NK-92 (cell line): ENCODE measurements around the gene PIM1.

Source experiments
- DNase-seq: peaks from one replicate; lab custom pipeline; 2025; ENCODE audit not compliant: unreplicated experiment; lab: John Stamatoyannopoulos, UW

The PIM1 gene

DNA sequence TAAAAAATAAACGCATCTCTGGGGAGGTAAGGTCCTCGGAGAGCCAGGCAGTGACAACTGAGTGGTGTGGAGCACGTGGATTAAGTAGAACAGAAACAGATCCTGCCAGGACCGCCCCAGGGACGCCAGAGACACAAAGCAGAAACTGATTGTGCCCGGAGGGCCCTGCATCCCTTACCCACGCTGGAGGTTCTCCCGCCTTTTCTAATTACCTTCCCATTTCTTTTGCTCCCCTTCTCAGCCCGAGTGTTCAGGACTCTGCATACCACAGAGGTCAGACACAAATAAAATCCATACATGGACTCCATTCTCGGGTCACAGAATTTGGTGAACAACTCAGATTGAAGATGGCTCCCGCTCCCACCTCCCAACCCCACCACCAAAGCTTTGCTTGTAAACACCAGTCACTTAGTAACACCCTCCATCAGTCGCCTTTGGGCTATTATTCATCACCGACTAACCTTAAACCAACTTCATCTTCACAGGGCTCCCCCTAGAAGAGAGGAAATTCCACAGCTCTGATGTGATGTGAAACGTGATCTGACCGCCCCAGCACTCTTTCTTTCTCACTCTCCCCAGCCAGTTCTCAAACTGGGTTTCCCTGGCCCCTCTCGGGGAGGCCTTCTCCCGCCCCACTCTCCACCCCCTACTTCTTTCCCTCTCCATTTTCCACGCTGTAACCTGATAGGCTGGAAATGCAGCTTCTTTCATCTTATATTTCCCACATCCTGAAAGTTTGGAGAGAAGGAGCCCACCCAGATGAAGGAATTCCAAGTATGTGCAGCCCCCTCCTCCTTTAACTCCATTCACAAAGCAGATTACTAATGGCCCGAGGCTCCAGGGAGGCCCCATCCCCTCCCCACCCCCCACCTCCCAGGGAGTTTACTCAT is 32.5 kb upstream of the PIM1 start:
- DNase-seq, result no peak

DNA sequence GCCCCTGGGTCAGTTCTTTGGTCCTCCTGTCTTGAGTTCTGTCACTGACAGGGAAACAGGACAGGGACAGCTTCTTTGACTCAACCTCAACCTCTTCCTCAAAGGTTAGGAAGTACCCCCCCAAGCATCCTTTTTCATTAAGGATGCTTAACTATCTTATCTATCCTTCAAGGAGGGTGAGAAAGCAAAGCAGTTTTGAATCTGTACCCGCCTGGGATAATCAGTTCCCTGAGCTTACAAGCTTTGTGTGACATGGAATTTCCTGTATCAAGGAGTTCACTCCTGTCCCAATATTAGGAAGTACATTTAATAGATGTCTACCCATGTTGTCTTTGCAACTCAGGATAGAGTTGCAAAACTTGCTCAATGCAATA is 31.1 kb upstream of the PIM1 start:
- no peak for DNase-seq

DNA sequence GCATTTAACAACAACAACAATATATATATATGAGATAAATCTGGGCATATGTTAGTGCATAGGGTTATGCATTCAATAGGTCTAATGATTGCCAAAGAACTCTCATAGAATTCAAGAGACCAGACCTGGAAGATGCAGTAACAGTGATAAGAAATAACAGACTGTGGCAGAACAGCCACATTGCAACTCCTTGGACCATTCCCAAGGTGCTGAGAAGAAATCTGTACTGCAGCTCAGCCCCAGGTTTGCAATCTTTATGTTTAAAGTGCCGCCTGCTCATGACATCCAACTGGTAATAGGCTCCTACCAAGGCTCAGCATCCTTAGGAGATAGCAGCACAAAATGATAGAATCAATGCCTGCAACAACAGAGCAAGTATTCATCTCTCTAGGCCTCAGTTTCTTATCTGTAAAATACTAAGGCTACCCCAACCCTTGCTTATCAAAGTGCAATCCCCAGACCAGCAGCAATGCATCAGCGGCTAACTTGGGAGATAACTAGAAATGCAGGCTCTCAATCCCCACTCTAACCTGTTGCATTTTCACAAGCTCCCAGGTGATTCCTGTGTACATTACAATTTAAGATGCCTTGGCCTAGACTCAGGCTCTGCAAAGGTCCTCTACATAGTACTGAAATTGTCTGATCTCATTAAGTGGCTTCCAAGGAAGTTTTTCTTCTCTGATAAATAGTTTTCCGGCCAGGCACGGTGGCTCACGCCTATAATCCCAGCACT is 30.6 kb upstream of the PIM1 start:
- no peak for DNase-seq

DNA sequence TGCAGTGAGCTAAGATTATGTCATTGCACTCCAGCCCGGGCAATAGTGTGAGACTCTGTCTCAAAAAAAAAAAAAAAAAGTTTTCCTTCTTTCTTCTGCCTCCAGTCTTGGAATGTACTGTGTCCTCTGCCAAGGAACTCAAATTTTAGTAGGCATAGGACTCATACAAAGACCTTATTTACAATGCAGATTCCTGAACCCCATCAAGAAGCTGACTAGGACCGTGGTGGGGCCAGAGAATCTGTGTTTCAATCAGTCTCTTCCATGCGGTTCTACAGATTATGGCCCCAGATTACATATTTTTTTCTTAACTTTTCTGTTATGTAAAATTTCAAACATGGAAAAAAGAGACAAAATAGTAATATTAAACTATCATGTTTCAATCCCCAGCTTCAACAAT is 29.8 kb upstream of the PIM1 start:
- DNase-seq, result no peak

DNA sequence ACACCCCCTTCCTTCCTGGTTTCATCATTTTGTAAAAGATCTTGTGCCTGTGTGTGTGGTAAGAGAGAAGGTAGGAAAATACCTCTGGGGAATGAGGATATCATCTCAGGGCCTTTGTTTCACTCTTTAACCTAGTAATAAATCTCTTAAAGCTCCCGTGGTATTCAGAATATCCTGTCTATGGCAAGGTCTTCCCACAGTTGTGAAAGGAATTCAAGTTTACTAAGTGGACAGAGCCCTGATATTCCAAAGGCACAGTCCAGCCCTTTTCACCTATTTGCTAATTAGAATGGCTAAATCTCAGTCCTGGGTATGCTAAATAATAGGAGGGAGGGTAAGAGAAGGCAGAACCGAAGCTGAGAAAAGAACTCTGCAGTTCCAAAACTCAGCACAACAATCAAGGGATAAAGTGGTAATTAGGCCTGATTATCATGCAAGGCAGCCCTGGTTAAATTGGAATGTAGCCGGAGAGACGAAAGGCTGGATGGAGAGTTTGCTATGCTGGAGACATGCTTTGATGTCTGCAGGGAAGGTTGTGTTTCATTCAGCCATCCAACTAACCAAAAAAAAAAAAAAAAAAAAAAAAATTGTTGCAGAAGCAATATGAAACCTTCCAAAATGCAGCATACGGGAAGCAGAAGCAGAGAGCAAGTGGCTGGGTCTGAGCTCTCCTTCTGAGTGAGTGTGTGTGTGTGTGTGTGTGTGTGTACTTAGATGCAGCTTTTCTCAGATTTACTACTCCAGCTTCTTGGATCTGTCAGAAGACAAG is 28.5 kb upstream of the PIM1 start:
- no peak for DNase-seq

DNA sequence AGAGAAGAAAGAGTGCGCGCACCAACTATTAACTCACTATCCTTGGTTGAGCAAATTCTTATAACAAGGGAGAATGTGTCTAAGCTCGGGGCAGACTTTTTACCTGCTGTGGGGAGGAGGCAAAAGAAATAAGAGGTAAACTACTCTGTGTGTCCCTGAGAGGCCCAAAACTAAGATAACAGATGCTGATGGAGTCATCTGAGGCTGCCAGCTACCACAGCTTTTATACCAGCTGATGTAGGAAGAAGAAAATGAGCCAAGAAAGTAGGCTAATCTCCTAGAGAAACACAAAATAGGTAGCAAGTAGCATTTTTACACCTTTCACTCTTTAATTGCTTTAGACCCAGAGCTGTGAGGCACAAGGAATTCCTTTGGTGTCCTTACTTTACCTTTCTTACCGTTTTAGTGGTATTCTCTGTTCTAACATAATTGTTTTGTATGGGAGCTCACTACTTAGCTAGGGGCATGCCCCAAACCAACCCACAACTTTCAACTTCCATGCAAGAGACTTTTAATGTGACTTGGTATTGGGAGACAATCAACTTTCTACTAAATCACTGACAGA is 27.8 kb upstream of the PIM1 start:
- DNase-seq, result no peak

DNA sequence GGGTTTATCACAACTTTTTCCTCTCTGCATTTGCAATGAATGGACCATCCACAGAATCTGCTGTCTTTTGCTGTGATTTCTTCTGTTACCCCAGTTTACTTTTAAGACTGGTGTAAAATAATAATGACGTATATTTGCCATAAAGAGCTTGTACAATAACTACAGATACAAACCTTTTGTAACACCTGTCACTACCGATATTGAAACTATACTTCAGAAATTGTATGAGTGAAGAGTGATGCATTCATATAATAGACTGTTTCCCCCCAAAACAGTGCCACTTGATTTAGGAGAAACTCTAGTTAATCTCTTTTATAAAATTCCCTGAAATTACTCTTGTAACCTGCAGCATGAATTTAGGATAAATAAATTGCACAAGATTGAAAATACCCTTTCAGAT is 26.4 kb upstream of the PIM1 start:
- DNase-seq, result no peak

DNA sequence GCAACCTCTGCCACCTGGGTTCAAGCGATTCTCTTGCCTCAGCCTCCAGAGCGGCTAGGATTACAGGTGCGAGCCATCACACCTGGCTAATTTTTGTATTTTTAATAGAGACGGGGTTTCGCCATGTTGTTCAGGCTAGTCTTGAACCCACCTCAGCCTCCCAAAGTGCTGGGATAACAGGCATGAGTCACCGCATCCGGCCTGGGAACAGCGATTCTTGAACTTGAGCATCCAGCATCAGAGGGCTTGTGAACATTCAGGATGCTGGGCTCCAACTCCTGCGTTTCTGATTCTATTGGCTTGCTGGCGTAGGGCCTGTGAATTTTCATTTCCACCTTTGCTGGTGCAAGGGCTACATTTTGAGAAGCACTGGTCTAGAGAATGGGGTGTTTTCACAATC is 24.5 kb upstream of the PIM1 start:
- DNase-seq, result no peak

DNA sequence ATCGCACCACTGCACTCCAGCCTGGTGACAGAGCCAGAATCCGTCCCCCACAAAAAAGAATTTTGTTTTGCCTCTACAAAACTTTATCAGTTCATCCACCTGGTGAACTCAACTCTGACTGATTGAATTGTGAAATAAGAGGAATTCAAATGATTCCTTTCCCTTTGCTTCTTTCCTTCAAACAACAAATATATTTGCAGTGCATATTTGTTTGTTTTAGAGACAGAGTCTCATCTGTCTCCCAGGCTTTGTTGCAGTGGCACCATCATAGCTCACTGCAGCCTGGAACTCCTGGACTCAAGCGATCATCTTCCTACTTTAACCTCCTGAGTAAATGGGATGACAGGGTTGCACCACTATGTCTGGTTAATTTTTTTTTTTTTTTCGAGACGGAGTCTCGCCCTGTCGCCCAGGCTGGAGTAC is 23.2 kb upstream of the PIM1 start:
- no peak for DNase-seq

DNA sequence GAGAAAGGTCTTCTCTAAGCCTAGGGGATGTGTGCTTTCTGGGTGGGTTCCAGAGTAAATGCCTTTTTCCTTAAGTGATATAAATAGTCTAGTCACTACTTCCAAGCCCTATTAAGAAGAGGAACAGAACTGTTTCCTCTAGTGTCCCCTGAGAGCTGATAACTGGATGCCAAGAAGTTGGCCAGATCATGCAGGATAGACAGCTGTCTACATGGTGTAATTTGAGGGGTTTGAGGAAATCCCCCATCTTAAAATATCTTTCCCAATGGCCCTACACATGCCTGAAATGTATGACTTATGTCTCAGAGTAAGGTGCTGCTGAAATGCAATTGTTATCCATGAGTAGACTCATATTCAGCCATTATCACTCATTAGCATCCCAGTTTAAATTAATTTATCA is 20.2 kb upstream of the PIM1 start:
- no peak for DNase-seq

DNA sequence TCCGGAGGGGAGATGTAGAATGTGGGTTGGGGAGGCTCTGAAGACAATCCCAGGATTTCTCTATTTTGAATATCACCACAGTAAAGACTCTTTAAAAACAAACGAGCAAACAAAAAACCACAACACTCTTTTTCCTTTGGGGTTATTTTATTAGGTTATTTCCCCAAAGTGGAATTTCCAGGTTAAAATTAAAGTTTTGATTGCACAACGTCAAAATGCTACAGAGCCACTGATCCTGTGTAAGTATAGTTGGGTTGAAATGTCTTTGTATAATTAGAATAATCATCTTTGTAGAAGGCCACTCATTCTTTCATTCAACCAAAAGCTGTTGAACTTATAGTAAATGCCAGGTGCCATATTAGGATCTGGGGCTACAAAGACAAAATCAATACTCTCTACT is 19.6 kb upstream of the PIM1 start:
- DNase-seq, result no peak

DNA sequence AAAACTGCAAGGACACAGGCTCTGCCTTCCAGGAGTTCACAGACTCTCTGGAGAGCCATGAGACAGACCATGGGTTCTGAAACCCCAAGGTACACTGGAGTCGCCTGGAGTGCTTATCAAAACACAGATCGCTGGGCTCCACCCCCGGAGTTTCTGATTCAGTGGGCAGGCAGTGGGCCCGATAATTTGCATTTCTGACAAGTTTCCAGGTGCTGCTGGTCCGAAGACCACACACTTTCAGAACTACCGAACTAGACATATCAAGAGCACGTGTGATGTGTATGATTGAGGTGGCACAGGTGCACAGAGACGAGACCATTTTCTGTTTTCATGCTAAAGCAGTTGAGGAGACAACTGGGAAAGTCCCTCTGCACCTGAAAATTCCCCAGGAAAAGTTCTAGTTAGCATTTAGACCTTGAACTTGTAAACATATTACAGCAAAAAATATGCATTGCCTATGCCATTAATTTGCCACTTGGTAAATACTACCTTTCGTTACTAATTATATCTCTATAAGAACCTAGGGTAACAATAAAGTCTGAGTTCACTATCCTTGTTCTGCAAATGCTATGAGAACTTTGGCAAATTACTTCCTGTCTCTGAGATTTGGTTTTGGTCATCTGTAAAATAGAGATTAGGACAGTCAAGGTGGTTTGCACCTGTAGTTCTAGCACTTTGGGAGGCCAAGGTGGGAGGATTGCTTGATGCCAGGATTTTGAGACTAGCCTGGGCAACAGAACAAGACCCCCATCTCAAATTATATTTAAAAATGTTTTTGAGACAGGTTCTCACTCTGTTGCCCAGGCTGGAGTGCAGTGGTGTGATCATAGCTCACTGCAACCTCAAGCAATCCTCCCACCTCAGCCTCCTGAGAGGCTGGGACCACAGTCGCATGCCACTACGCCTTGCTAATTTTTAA is 14.3 kb upstream of the PIM1 start:
- DNase-seq, result no peak

DNA sequence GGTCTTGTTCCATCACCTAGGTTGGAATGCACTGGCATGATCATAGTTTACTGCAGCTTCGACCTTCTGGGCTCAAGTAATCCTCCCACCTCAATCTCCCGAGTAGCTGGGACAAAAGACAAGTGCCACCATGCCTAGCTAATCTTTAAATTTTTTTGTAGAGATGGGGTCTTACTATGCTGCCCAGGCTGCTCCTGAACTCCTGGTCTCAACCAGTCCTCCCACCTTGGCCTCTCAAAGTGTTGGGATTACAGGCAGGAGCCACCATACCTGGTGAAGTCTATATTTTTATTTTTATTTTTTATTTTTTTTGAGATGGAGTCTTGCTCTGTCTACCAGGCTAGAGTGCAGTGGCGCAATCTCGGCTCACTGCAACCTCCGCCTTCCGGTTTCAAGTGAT is 11.4 kb upstream of the PIM1 start:
- DNase-seq, result no peak

DNA sequence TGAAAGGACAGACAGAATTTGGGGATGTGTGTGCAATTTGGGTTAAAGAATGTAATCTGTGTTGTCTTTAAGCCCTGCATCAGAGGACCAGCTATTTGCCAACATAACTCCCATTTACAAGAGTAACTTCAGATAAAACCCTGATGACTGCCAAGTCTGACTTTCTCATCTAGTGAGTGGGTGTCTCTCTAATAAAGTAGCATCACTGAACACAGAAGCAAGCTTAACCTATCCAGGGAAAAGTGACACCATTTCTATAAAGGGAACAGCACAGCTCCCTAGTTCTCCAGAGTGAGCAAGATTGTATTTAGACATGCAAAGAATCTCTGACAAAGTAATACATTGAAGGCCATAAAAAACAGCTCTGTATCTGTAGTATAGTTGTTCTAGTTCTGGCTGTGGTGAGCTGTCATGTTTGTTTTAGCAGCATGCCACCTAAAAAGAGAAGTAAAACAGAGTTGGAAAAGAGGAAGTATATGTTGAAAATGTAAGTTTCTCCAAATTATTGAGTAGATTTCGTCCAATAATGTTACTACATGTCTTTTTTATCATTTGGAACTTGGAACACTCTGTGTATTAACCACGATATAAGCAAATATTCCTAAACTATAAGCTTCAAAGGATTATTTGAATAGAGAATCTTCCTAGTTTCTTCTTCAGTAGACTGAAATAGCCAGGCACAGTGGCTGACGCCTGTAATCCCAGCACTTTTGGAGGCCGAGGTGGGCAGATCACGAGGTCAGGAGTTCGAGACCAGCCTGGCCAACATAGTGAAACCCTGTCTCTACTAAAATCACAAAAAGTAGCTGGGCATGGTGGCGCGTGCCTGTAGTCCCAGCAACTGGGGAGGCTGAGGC is 8.8 kb upstream of the PIM1 start:
- DNase-seq, result no peak

DNA sequence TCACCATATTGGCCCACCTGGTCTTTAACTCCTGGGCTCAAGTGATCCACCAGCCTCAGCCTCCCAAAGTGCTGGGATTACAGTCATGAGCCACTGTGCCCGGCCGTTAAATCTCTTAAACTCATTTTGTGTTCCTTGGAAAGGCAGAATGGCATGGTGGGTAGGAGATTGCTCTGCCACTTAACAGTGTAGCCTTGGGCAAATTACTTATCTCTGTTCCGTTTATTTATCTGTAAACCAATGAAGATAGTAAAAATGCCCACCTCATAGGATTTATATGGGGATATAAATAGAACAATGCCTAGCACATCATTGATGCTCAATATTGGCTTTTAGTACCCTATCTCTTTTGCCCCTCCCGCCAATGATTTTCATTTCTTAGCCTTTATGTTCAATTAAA is 7.2 kb upstream of the PIM1 start:
- no peak for DNase-seq

DNA sequence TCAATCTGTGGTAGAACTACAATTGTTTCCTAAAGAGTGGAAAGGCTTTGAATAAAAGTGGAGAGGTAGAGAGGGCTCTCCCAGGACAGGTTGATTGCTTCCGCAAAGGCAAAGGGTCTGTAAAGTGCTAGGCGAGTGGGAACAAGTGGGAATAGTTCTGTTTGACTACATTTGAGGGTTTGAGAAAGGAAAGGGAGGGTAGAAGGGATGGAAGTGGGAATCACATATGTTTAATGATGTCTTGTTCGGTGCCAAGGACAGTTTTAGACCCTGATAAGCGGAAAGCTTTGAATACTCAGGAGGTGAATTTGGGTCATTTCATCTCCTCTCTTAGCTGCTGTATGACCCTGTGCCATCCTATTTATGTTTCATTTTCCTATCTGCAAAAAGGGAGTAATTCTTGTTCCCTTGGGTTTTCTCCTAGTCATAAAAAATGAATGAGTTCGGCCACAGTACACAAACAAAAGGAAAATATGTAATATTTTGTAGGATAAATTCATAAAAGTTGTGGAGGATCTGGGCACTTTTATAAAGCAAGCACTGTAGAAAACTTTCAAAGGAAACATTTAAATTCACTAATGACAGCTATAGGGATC is 1.7 kb upstream of the PIM1 start:
- DNase-seq, result no peak

DNA sequence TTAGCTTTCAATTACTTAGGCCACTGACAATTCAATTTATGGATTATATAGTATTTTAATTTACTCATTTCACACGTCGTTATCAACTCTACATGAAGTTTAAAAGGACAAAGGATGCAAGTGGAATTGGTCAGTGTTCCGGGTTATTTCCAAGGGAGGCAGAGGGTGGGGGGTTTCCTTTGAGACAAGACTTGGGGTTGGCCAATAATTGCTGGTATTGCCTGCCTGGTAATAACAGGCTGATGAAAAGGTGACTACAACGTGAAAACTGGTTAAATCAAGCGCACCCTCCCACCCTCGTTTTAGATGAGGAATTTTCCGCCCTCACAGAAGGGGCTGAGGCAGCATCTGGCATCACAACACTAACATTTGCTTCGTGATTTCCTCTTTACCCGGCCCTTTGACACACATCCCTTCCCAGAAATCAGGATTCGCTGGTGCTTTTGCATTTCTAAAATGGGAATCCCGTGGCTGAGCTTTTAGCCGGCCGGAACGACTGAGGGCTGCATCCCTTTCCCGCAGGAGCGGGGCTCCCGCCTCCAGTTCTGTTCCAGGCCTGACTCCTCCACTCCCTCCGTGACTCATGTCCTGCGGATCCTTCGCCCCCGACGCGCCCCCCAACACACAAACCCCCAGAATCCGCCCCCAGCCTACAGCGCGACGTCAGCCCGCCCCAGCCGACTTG is 999 bp upstream of the PIM1 start:
- DNase-seq, result no peak
